Fibroblast of mammary gland (primary cell): ENCODE measurements around the gene EPHB2.

Source experiments
- DNase-seq: peaks from one replicate; pipeline ENCODE4 v3.0.0-alpha.2; 2010; ENCODE audit warnings: low read depth
- H3K4me3 ChIP-seq: 2 replicates; pipeline ENCODE4 v1.5.1; 2011; ENCODE audit warnings: low read depth, mild to moderate bottlenecking, low read length, moderate library complexity; ENCODE audit not compliant: control insufficient read depth
- CTCF ChIP-seq: conservative IDR thresholded peaks from 2 replicates; pipeline ENCODE4 v1.5.1; 2011; ENCODE audit warnings: low read depth, low read length, inconsistent platforms; ENCODE audit not compliant: control insufficient read depth, insufficient read depth

EPHB2 gene

GRCh38 chr1:22794647-22795365 is 84.2 kb downstream of the EPHB2 start:
- no peak overlapping the region for H3K4me3 ChIP-seq
- TF ChIP-seq CTCF, result no peak
- no peak for DNase-seq

GRCh38 chr1:22795366-22795714 is 84.7 kb downstream of the EPHB2 start:
- TF ChIP-seq CTCF, result no peak
- DNase-seq, result no peak

GRCh38 chr1:22796642-22797041 is 86.0 kb downstream of the EPHB2 start:
- DNase-seq, result no peak
- H3K4me3 ChIP-seq, result no peak overlapping the region
- no peak for TF ChIP-seq CTCF

More at GRCh38 chr1:22795366-22795714, 84.7 kb downstream of the EPHB2 start:
- H3K4me3 ChIP-seq, result no peak overlapping the region

GRCh38 chr1:22798083-22798482 is 87.4 kb downstream of the EPHB2 start:
- no peak overlapping the region for H3K4me3 ChIP-seq

GRCh38 chr1:22799971-22800370 is 89.3 kb downstream of the EPHB2 start:
- no peak overlapping the region for H3K4me3 ChIP-seq
- TF ChIP-seq CTCF, result no peak
- no peak for DNase-seq

More at GRCh38 chr1:22798083-22798482, 87.4 kb downstream of the EPHB2 start:
- no peak for TF ChIP-seq CTCF
- DNase-seq, result no peak

GRCh38 chr1:22800629-22801028 is 90.0 kb downstream of the EPHB2 start:
- no peak for TF ChIP-seq CTCF
- no peak overlapping the region for H3K4me3 ChIP-seq

More at GRCh38 chr1:22800629-22801028, 90.0 kb downstream of the EPHB2 start:
- DNase-seq, result no peak
